Natural killer cell (primary cell): ENCODE results near the gene ELP5. TPM values are rescaled to one million over a fixed set of nuclear protein-coding genes. Genes with fewer than 3 reads are reported as not detected.

ENCODE experiments used
- ATAC-seq, 3 donors: fragments of 150-1000 bp in 2 of 3; fragments of 200-7000 bp in 1 of 3; cut with Tn5 transposase; 1 replicate in 1 of 3; 2 replicates in 2 of 3; pipeline ENCODE4 v1.10.0; 2021; ENCODE audit warnings: mild to moderate bottlenecking in 2 of 3, moderate library complexity in 2 of 3
- DNase-seq, 2 donors: peaks; one replicate each; pipeline versions ENCODE4 v3.0.0 to v3.0.0-alpha.2; 2013 to 2021; ENCODE audit warnings: mixed read lengths in 1 of 2
- H3K27ac ChIP-seq: one replicate; pipeline ENCODE4 v1.5.1; 2013; ENCODE audit warnings: mild to moderate bottlenecking, low read length
- H3K27me3 ChIP-seq: one replicate; pipeline ENCODE4 v1.6.1; 2013; ENCODE audit warnings: low read length; ENCODE audit not compliant: control insufficient read depth, insufficient read depth
- H3K36me3 ChIP-seq: one replicate; pipeline ENCODE4 v1.6.1; 2013; ENCODE audit warnings: low read length; ENCODE audit not compliant: control insufficient read depth, insufficient read depth
- H3K4me1 ChIP-seq: one replicate; pipeline ENCODE4 v1.6.1; 2013; ENCODE audit warnings: low read length; ENCODE audit not compliant: control insufficient read depth, insufficient read depth
- H3K4me3 ChIP-seq: one replicate; pipeline ENCODE4 v1.5.1; 2013; ENCODE audit warnings: low read length
- H3K9me3 ChIP-seq: one replicate; pipeline ENCODE4 v1.6.1; 2013; ENCODE audit warnings: low read length; ENCODE audit not compliant: control insufficient read depth, insufficient read depth
- H3K27ac Mint-ChIP-seq, 2 donors: one replicate each; pipeline ENCODE4 v1.8.0; 2022; ENCODE audit warnings: mild to moderate bottlenecking in 2 of 2, mixed read lengths in 2 of 2, moderate library complexity in 1 of 2
- H3K27me3 Mint-ChIP-seq, 2 donors: one replicate each; pipeline ENCODE4 v1.8.0; 2022; ENCODE audit warnings: low read depth in 2 of 2, mixed read lengths in 2 of 2
- H3K36me3 Mint-ChIP-seq: one replicate; pipeline ENCODE4 v1.8.0; 2022; ENCODE audit warnings: mixed read lengths
- H3K4me1 Mint-ChIP-seq, 2 donors: one replicate each; pipeline ENCODE4 v1.8.0; 2022; ENCODE audit warnings: mixed read lengths in 2 of 2
- H3K4me3 Mint-ChIP-seq: one replicate; pipeline ENCODE4 v1.8.0; 2022; ENCODE audit warnings: mild to moderate bottlenecking, moderate library complexity, mixed read lengths
- H3K9me3 Mint-ChIP-seq, 2 donors: one replicate each; pipeline ENCODE4 v1.8.0; 2022; ENCODE audit warnings: mixed read lengths in 2 of 2
- WGBS: methylation state at CpG from one replicate; pipeline ENCODE4 v1.1.7; 2013; ENCODE audit warnings: missing lambda C conversion rate; ENCODE audit not compliant: insufficient coverage; 5-methylcytosine and 5-hydroxymethylcytosine counted together
- intact Hi-C: fragments of 100-400 bp; cut with micrococcal nuclease; formaldehyde crosslinking; loops from one replicate; pipeline ENCODE4 v1.14.2; 2022
- total RNA-seq, 4 donors: library from RNA; stranded (reverse); fragments of 120-200 nt in 1 of 4; gene quantifications; one replicate each; pipeline versions ENCODE4 v1.2.3 to v1.2.4, GENCODE V29; 2013 to 2022
- TF ChIP-seq, protein P1 (sequence below): fragments of 200-600 bp; IDR thresholded peaks from one replicate; pipeline ENCODE4 v1.8.0; 2022; ENCODE audit warnings: antibody characterized with exemption

ELP5 gene
- total RNA-seq, 3 donors from 2014 or later (not counting 1 experiment from before 2014, with no cell fraction given), result 30.1 to 38.5 (median 30.3) TPM

- Histone ChIP-seq H3K4me1 (peaks cover 57% of the 10 kb centered on the region), H3K27ac (peak overlapping the region; percentile 80), H3K4me3 (peak overlapping the region; percentile 87), H3K36me3 (peaks cover 25% of the 10 kb centered on the region), H3K9me3 (no peaks in the 10 kb centered on the region), H3K27me3 (no peaks in the 10 kb centered on the region)
- peak overlapping the region; percentile 97 to 99 for H3K27ac Mint-ChIP-seq
- peak; percentile 60 to 86 for DNase-seq
- no peaks in the 10 kb centered on the region for H3K9me3 Mint-ChIP-seq
- intact Hi-C loops, result loop anchor here (2.0 kb wide), 1 partner anchor 15 kb away; the partner anchor contains the start of gene ELP5
- WGBS, result under 1% methylated on average over 62 of the region's 73 CpGs
- no peaks in the 10 kb centered on the region for H3K27me3 Mint-ChIP-seq
- peaks cover 65 to 84% of the 10 kb centered on the region in 2 donors for H3K4me1 Mint-ChIP-seq
- ATAC-seq, result peak; percentile 10 to 23 (median 16)
- TF ChIP-seq, protein P1, sequence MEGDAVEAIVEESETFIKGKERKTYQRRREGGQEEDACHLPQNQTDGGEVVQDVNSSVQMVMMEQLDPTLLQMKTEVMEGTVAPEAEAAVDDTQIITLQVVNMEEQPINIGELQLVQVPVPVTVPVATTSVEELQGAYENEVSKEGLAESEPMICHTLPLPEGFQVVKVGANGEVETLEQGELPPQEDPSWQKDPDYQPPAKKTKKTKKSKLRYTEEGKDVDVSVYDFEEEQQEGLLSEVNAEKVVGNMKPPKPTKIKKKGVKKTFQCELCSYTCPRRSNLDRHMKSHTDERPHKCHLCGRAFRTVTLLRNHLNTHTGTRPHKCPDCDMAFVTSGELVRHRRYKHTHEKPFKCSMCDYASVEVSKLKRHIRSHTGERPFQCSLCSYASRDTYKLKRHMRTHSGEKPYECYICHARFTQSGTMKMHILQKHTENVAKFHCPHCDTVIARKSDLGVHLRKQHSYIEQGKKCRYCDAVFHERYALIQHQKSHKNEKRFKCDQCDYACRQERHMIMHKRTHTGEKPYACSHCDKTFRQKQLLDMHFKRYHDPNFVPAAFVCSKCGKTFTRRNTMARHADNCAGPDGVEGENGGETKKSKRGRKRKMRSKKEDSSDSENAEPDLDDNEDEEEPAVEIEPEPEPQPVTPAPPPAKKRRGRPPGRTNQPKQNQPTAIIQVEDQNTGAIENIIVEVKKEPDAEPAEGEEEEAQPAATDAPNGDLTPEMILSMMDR, result no peak
- no peaks in the 10 kb centered on the region for H3K36me3 Mint-ChIP-seq
- H3K4me3 Mint-ChIP-seq, result peak overlapping the region; percentile 96
Observed at GRCh38 chr17:7237761-7238419, 14.1 kb upstream of the ELP5 start.

DNA sequence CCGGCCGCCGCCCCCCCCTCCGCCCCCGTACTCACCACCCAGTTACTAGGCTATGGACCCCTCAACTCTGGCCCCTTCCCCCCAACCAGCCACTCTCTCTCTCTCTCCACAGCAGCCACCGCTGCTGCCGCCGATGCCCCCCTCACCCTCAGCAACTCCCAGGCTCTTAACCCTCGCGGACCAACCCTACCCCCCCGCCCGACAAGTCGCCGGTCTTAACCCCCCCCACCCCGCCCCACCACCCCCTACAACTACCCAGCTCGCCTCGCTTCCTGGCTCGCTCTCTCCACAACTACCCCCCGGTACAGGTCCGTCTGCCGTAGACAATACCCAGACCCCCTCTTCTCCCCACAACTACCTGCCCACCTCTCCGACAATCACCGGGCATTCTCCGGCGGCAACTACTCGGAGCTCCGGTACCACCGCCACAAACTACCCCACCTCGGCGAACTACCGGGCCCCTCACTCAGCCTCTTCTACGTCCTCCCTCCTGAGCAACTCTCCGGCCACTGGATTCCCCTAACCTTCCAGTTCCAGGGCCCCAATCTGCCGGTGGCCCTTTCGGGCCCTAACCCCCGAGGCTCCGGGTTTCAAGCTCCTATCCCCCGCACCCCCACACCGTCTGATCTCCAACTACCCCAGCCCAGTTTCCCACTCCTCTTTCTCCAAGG is 13.5 kb upstream of the ELP5 start:
- H3K36me3 Mint-ChIP-seq, result no peaks in the 10 kb centered on the region
- H3K4me1 Mint-ChIP-seq, result peaks cover 64 to 84% of the 10 kb centered on the region in 2 donors

DNA sequence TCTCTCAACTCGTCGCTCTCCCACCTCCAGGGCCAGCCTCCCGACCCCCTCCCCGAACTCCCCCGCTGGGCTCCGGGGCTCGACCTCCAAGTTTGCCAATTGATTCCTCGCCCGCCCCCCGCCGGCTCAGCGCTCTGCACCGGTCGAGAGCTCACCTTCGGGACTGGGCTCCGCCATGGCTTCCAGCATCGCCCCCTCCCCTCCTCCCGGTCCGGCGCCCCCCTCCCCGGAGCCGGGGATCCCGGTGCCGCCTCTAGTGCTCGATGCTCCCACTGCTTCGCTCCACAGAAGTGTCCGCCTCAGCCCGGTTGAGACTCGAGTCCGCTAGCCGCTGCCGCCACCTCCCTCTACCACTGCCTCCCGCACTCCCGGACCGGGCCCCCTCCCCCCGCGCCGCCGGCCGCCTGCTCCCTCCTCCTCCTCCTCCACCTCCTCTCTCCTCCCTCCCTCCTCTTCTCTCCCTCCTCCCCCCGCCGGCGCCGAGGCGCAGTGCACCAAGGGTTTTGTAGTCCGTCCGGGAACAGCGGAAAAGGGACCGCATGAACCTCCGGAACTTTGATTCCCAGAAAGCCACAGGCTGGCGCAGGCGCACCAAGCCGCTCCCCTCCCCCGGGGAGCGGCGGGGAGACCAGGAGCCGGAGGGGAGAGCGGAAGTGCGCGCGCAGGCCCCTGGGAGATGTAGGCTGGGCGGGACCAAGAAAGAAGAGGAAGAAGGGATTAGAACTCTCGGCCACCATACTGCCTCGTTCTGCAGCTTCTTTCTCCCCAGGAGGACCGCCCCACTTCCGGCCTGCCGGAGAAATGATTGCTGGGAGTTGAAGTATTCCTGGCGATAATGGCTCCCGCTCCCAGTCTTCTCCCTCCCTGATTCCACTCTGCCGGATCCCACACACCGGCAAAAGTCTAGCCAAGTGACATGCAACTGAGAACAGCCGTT is 12.7 kb upstream of the ELP5 start, which contains the start of gene PHF23:
TSS of gene PHF23 (minus strand) at position 367 of the 937 bp plus-strand sequence. CDS start at position 189, 178 bp downstream.
- Histone ChIP-seq H3K36me3 (peaks cover 30% of the 10 kb centered on the region), H3K4me3 (peak within 1 kb of the TSS; percentile 87), H3K27me3 (no peaks in the 10 kb centered on the region), H3K27ac (peak within 1 kb of the TSS; percentile 80), H3K9me3 (no peaks in the 10 kb centered on the region), H3K4me1 (peaks cover 53% of the 10 kb centered on the region)
- TF ChIP-seq, protein P1, result no peak
- Mint-ChIP-seq H3K4me1 (peaks cover 61 to 77% of the 10 kb centered on the region in 2 donors), H3K36me3 (no peaks in the 10 kb centered on the region), H3K27ac (peak within 1 kb of the TSS; percentile 97 to 99), H3K9me3 (no peaks in the 10 kb centered on the region), H3K27me3 (no peaks in the 10 kb centered on the region), H3K4me3 (peak within 1 kb of the TSS; percentile 96)
- WGBS, result under 1% methylated on average over 72 of the region's 72 CpGs
- peak; percentile 85 to 99 for DNase-seq
- intact Hi-C loops, result loop anchor here (2.0 kb wide), 1 partner anchor 13 kb away; the partner anchor contains the start of gene ELP5
- peak; percentile 56 to 77 (median 68) for ATAC-seq

More for the DNA sequence above, 13.5 kb upstream of the ELP5 start:
- H3K27me3 ChIP-seq, result no peaks in the 10 kb centered on the region
- ATAC-seq (no peak), DNase-seq (peak; percentile 39 to 60)
- no peaks in the 10 kb centered on the region for H3K9me3 ChIP-seq
- H3K27ac ChIP-seq, result peak overlapping the region; percentile 80
- H3K4me3 ChIP-seq, result peak overlapping the region; percentile 87
- intact Hi-C loops, result loop anchor here (2.0 kb wide), 1 partner anchor 14 kb away; the partner anchor contains the start of gene ELP5
- Mint-ChIP-seq H3K9me3 (no peaks in the 10 kb centered on the region), H3K4me3 (peak overlapping the region; percentile 96), H3K27me3 (no peaks in the 10 kb centered on the region), H3K27ac (peak overlapping the region; percentile 97 to 99)
- H3K4me1 ChIP-seq, result peaks cover 56% of the 10 kb centered on the region
- 0% methylated on average over 27 of the region's 39 CpGs for WGBS
- peaks cover 25% of the 10 kb centered on the region for H3K36me3 ChIP-seq
- TF ChIP-seq, protein P1, result no peak
